ENCODE measurements around the gene FH. TPM values are rescaled to one million over a fixed set of nuclear protein-coding genes. Genes with fewer than 3 reads are reported as not detected.

Gene FH
- total RNA-seq, 1 donor from 2014 or later = 53.6 TPM

DNA sequence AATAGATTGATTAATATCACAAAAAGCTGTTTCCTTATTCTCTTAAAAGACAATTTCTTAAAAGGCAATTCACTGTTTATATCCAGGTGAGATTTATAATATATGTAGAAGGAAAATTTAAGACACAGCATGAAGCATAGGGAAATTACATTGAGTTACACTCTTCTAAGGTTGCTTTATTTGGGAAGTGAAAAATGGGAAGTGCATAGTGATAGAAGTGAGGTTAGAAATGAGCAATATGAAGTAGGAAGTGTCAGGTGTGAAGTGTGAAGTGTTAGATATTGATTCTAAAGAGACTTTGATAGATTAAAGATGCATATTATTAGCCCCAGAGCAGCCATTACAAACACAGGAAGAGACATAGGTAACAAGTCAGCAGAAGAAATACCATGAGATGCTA is 40.3 kb downstream of the FH start:
- TF ChIP-seq, protein P1, sequence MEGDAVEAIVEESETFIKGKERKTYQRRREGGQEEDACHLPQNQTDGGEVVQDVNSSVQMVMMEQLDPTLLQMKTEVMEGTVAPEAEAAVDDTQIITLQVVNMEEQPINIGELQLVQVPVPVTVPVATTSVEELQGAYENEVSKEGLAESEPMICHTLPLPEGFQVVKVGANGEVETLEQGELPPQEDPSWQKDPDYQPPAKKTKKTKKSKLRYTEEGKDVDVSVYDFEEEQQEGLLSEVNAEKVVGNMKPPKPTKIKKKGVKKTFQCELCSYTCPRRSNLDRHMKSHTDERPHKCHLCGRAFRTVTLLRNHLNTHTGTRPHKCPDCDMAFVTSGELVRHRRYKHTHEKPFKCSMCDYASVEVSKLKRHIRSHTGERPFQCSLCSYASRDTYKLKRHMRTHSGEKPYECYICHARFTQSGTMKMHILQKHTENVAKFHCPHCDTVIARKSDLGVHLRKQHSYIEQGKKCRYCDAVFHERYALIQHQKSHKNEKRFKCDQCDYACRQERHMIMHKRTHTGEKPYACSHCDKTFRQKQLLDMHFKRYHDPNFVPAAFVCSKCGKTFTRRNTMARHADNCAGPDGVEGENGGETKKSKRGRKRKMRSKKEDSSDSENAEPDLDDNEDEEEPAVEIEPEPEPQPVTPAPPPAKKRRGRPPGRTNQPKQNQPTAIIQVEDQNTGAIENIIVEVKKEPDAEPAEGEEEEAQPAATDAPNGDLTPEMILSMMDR (IDR thresholded peaks at IDR 0.05; ENCODE audit: insufficient read depth, low read length, poor library complexity, severe bottlenecking) = no peak
- no peaks in the 10 kb centered on the region for H3K36me3 ChIP-seq (ENCODE audit: control insufficient read depth, insufficient read depth, low read length)
- DNase-seq (ENCODE audit: low read depth) = no peak
- H3K27me3 ChIP-seq (ENCODE audit: control insufficient read depth, insufficient read depth, low read length) = no peaks in the 10 kb centered on the region
- H3K4me3 ChIP-seq (ENCODE audit: low read depth, low read length) = no peak overlapping the region

DNA sequence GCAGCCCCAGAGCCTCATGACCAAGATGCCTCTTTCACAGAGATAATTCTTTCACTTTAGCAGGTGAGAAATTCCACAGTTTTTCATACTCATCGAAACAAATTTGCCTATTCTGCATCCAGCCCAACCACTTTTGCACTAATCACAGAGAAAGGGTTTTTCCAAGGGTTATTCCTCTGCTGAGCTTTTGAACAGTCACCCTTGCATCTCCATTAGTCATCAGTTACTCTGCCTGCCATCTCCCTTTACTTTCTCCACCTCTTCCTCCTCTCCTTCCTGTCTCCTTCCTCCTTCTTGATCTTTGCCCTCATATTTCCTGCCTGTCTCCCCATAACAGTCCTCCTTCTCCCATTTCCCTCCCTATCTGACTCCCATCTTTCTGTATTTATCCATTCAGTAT is 43.9 kb downstream of the FH start:
- DNase-seq (ENCODE audit: low read depth) = no peak
- no peaks in the 10 kb centered on the region for H3K36me3 ChIP-seq (ENCODE audit: control insufficient read depth, insufficient read depth, low read length)
- H3K27me3 ChIP-seq (ENCODE audit: control insufficient read depth, insufficient read depth, low read length) = no peaks in the 10 kb centered on the region
- no peak overlapping the region for H3K4me3 ChIP-seq (ENCODE audit: low read depth, low read length)
- TF ChIP-seq, protein P1 (IDR thresholded peaks at IDR 0.05; ENCODE audit: insufficient read depth, low read length, poor library complexity, severe bottlenecking) = no peak

DNA sequence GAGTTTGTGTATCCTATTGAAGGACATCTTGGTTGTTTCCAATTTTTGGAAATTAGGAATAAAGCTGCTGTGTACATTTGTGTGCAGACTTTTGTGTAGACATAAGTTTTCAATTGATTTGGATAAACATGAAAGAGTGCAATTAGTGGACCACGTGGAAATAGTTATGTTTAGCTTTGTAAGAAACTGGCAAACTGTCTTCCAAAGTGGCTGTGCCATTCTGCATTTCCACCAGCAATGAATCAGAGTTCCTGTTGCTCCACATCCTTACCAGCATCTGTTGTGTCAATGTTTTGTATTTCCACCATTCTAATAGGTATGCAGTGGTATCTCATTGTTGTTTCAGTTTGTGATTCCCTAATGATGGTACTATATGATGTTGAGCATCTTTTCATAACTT is 46.5 kb downstream of the FH start:
- Histone ChIP-seq H3K27me3 (ENCODE audit: control insufficient read depth, insufficient read depth, low read length) (no peaks in the 10 kb centered on the region), H3K4me3 (ENCODE audit: low read depth, low read length) (no peak overlapping the region), H3K36me3 (ENCODE audit: control insufficient read depth, insufficient read depth, low read length) (no peaks in the 10 kb centered on the region)
- TF ChIP-seq, protein P1 (IDR thresholded peaks at IDR 0.05; ENCODE audit: insufficient read depth, low read length, poor library complexity, severe bottlenecking) = no peak
- no peak for DNase-seq (ENCODE audit: low read depth)

DNA sequence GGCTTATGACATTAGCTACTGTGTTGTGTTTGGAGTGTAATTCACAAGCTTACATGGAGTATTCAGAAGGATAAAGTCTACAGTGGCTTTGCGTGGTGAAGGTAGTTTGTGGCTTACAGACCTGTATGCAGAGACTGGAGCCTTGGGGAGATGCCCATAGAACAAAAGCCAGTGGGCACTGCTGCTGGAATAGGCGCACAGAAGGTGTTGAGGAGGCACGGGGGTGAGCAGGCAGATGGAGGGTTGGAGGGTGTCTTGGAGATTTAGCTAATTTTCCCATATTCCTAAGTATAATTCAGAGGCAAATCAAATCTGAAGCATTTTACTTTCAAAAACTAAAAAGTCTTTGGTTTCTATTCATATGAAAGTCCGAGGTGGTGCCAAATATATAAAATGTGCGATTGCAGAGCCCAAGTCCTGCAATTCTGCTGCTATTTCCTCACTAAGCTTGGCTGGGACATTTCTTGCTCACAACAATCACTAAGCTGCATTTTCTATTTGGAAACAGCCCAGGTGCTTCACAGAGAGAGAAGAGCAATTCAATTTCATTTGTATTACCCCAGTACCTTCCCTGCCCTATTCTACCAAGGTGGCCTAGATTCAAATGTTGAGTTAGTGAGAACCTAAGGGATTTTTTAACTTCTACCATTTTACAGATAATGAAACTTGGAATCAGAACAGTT is 48.5 kb downstream of the FH start:
- H3K4me3 ChIP-seq (ENCODE audit: low read depth, low read length) = no peak overlapping the region
- H3K36me3 ChIP-seq (ENCODE audit: control insufficient read depth, insufficient read depth, low read length) = no peaks in the 10 kb centered on the region
- H3K27me3 ChIP-seq (ENCODE audit: control insufficient read depth, insufficient read depth, low read length) = no peaks in the 10 kb centered on the region
- TF ChIP-seq, protein P1 (IDR thresholded peaks at IDR 0.05; ENCODE audit: insufficient read depth, low read length, poor library complexity, severe bottlenecking) = no peak
- no peak for DNase-seq (ENCODE audit: low read depth)

DNA sequence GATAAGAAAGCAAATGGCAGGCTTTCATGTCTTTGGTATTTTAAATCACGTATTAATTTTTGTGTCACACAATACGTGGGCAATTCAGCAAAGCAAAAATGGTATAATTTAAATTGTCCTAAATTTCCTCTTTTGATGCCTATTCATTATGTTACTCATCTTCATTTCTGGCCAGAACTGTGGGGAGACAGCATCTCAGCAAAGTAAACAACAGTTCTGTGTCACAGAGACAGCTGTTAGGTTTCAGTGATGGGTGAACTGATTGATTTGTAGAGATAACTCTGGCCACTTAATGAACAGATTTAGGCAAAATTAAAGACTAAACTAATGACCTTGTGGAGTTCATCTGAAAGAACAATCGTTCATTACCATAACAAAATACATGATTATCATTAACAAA is 49.2 kb downstream of the FH start:
- Histone ChIP-seq H3K4me3 (ENCODE audit: low read depth, low read length) (no peak overlapping the region), H3K36me3 (ENCODE audit: control insufficient read depth, insufficient read depth, low read length) (no peaks in the 10 kb centered on the region), H3K27me3 (ENCODE audit: control insufficient read depth, insufficient read depth, low read length) (no peaks in the 10 kb centered on the region)
- TF ChIP-seq, protein P1 (IDR thresholded peaks at IDR 0.05; ENCODE audit: insufficient read depth, low read length, poor library complexity, severe bottlenecking) = no peak
- DNase-seq (ENCODE audit: low read depth) = no peak

DNA sequence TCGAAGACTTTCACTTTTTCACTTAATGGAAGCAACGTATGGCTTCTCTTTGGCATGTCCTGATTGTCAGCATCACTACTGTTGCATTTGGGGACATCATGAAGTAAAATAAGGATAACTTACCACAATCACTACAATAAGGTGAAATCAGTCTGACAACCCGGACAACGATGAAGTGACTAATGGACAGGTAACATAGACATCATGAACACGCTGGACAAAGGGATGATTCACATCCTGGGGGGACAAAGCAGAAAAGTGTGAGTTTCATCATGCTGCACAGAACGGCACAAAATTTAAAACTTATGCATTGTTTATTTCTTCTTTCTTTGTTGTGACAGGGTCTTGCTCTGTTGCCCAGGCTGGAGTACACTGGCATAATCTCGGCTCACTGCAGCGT is 53.9 kb downstream of the FH start:
- Histone ChIP-seq H3K4me3 (ENCODE audit: low read depth, low read length) (no peak overlapping the region), H3K36me3 (ENCODE audit: control insufficient read depth, insufficient read depth, low read length) (no peaks in the 10 kb centered on the region), H3K27me3 (ENCODE audit: control insufficient read depth, insufficient read depth, low read length) (no peaks in the 10 kb centered on the region)
- TF ChIP-seq, protein P1 (IDR thresholded peaks at IDR 0.05; ENCODE audit: insufficient read depth, low read length, poor library complexity, severe bottlenecking) = no peak
- no peak for DNase-seq (ENCODE audit: low read depth)

Data from kidney epithelial cell (primary cell).